OCI-LY1 (cell line): ENCODE measurements around the gene QRICH1.

Experiments used
- H2AFZ ChIP-seq: fragments of 200-600 bp; sonication (generic), shearing (Covaris generic); 2 replicates; pipeline ENCODE4 v1.6.0; 2014; ENCODE audit warnings: antibody characterized with exemption, mild to moderate bottlenecking, low read length
- H3F3A ChIP-seq: fragments of 200-600 bp; sonication (generic), shearing (Covaris generic); 2 replicates; pipeline ENCODE4 v1.6.0; 2014; ENCODE audit warnings: mild to moderate bottlenecking, antibody characterized with exemption, low read length, moderate library complexity; ENCODE audit not compliant: insufficient read depth
- H3K27ac ChIP-seq: fragments of 200-600 bp; sonication (generic); 2 replicates; pipeline ENCODE4 v1.5.1; 2014; ENCODE audit warnings: low read length, mixed run types, mild to moderate bottlenecking, low read depth; ENCODE audit not compliant: poor library complexity, severe bottlenecking
- H3K27me3 ChIP-seq: fragments of 200-600 bp; sonication (generic); 2 replicates; pipeline ENCODE4 v1.6.0; 2014; ENCODE audit warnings: antibody characterized with exemption, mild to moderate bottlenecking, low read length, moderate library complexity; ENCODE audit not compliant: insufficient read depth
- H3K36me3 ChIP-seq: fragments of 200-600 bp; sonication (generic); 2 replicates; pipeline ENCODE4 v1.6.1; 2014; ENCODE audit warnings: mild to moderate bottlenecking, antibody characterized with exemption, low read length, moderate library complexity, mixed read lengths; ENCODE audit not compliant: insufficient read depth
- H3K4me1 ChIP-seq: fragments of 200-600 bp; sonication (generic); 2 replicates; pipeline ENCODE4 v1.5.1; 2014; ENCODE audit warnings: mild to moderate bottlenecking, low read length, moderate library complexity; ENCODE audit not compliant: insufficient read depth, severe bottlenecking
- H3K4me2 ChIP-seq: fragments of 200-600 bp; sonication (generic), shearing (Covaris generic); 2 replicates; pipeline ENCODE4 v1.6.1; 2014; ENCODE audit warnings: low read length
- H3K4me3 ChIP-seq: fragments of 200-600 bp; sonication (generic); 2 replicates; pipeline ENCODE4 v1.5.1; 2014; ENCODE audit warnings: low read length, low read depth, mild to moderate bottlenecking, mixed read lengths; ENCODE audit not compliant: poor library complexity, severe bottlenecking
- H3K79me2 ChIP-seq: fragments of 200-600 bp; shearing (Covaris generic); 2 replicates; pipeline ENCODE4 v1.6.1; 2016; ENCODE audit warnings: mixed run types, low read length, mixed read lengths; ENCODE audit not compliant: insufficient read depth
- H3K9ac ChIP-seq: fragments of 200-600 bp; sonication (generic), shearing (Covaris generic); 2 replicates; pipeline ENCODE4 v1.6.1; 2014; ENCODE audit warnings: mild to moderate bottlenecking, low read length, mixed read lengths
- H3K9me2 ChIP-seq: fragments of 200-600 bp; sonication (generic), shearing (Covaris generic); 2 replicates; pipeline ENCODE4 v1.6.1; 2014; ENCODE audit warnings: low read depth, mild to moderate bottlenecking, low read length, mixed read lengths
- H3K9me3 ChIP-seq: fragments of 200-600 bp; shearing (Covaris generic); 2 replicates; pipeline ENCODE4 v1.6.1; 2014; ENCODE audit warnings: low read length, mixed read lengths
- H4K20me1 ChIP-seq: fragments of 200-600 bp; sonication (generic), shearing (Covaris generic); 2 replicates; pipeline ENCODE4 v1.6.0; 2016; ENCODE audit warnings: mild to moderate bottlenecking, low read length; ENCODE audit not compliant: insufficient read depth
- CTCF ChIP-seq: fragments of 200-600 bp; sonication (generic), shearing (Covaris generic); IDR thresholded peaks from 2 replicates; pipeline ENCODE4 v1.5.1; 2017; ENCODE audit warnings: mild to moderate bottlenecking, antibody characterized with exemption, low read length, moderate library complexity, mixed read lengths
- EZH2 ChIP-seq: fragments of 200-600 bp; sonication (generic), shearing (Covaris generic); IDR thresholded peaks from 2 replicates; pipeline ENCODE4 v1.8.0; 2017; ENCODE audit warnings: borderline replicate concordance, mixed run types, mild to moderate bottlenecking, antibody characterized with exemption, low read length, moderate library complexity, mixed read lengths

QRICH1 gene

GRCh38 chr3:49135499-49135898, 41.6 kb upstream of the QRICH1 start:
- Histone ChIP-seq H3K36me3 (no peaks in the 10 kb centered on the region), H3K4me2 (no peak overlapping the region), H3K4me1 (no peaks in the 10 kb centered on the region), H3K9me2 (no peaks in the 10 kb centered on the region), H2AFZ (no peak overlapping the region), H3K79me2 (no peaks in the 10 kb centered on the region), H3K9ac (no peak overlapping the region), H3K4me3 (no peak overlapping the region), H3K9me3 (no peaks in the 10 kb centered on the region), H3K27me3 (peaks cover 8% of the 10 kb centered on the region; the same call in 1 of the 2 replicates), H4K20me1 (no peaks in the 10 kb centered on the region), H3F3A (no peaks in the 10 kb centered on the region), H3K27ac (no peak overlapping the region)
- TF ChIP-seq EZH2 (no peak), CTCF (no peak)

GRCh38 chr3:49134471-49135265, 40.8 kb upstream of the QRICH1 start:
- no peak overlapping the region for H3K27ac ChIP-seq
- no peaks in the 10 kb centered on the region for H3K4me1 ChIP-seq
- H3K27me3 ChIP-seq = peaks cover 4% of the 10 kb centered on the region; the same call in 1 of the 2 replicates
- H3K9me3 ChIP-seq = no peaks in the 10 kb centered on the region
- H2AFZ ChIP-seq = no peak overlapping the region
- no peaks in the 10 kb centered on the region for H3F3A ChIP-seq
- H3K9me2 ChIP-seq = no peaks in the 10 kb centered on the region
- no peak overlapping the region for H3K9ac ChIP-seq
- H4K20me1 ChIP-seq = no peaks in the 10 kb centered on the region
- no peak overlapping the region for H3K4me2 ChIP-seq
- H3K79me2 ChIP-seq = no peaks in the 10 kb centered on the region
- no peak for TF ChIP-seq EZH2
- peak; percentile 28; the same call in 1 of the 2 replicates for TF ChIP-seq CTCF
- H3K36me3 ChIP-seq = no peaks in the 10 kb centered on the region
- no peak overlapping the region for H3K4me3 ChIP-seq

- Histone ChIP-seq H3K4me2 (no peak overlapping the region), H2AFZ (no peak overlapping the region), H3K9me3 (no peaks in the 10 kb centered on the region), H3K4me1 (no peaks in the 10 kb centered on the region), H3K79me2 (no peaks in the 10 kb centered on the region), H3K9ac (no peak overlapping the region), H3K36me3 (no peaks in the 10 kb centered on the region), H3K27me3 (peaks cover 4% of the 10 kb centered on the region; the same call in 1 of the 2 replicates), H3K9me2 (no peaks in the 10 kb centered on the region), H3K27ac (no peak overlapping the region), H4K20me1 (no peaks in the 10 kb centered on the region), H3K4me3 (no peak overlapping the region), H3F3A (no peaks in the 10 kb centered on the region)
- TF ChIP-seq CTCF (no peak), EZH2 (no peak)
Measured at GRCh38 chr3:49133226-49133951, 39.5 kb upstream of the QRICH1 start.
